ENCODE results near the gene OTC.

- no peak for TF ChIP-seq CTCF (IDR thresholded peaks at IDR 0.05)
- TF ChIP-seq POLR2A (IDR thresholded peaks at IDR 0.05): no peak
- no peak for TF ChIP-seq POLR2AphosphoS5 (IDR thresholded peaks at IDR 0.05; ENCODE audit: insufficient read depth in 1 of 2, low read depth in 1 of 2)
These were observed 24.7 kb upstream of the OTC start for GRCh38 chrX:38327775-38328081.

Data from vagina (tissue), 2 donors.